Tibial nerve (tissue), 4 donors: ENCODE results near the gene NFKBIE.

Experiments
- CTCF ChIP-seq, 5 experiments: fragments of 200-600 bp in 3 of 5; fragments of 450-650 bp in 2 of 5; sonication (generic) in 3 of 5; IDR thresholded peaks; one replicate each; pipeline ENCODE4 v1.5.1; 2016 to 2019; ENCODE audit warnings: antibody characterized with exemption in 5 of 5, mild to moderate bottlenecking in 3 of 5, moderate library complexity in 2 of 5
- EP300 ChIP-seq, 2 donors: sonication (generic); formaldehyde crosslinking; IDR thresholded peaks; one replicate each; pipeline ENCODE4 v1.6.1; 2017; ENCODE audit warnings: antibody characterized with exemption in 2 of 2, mild to moderate bottlenecking in 1 of 2
- POLR2A ChIP-seq, 2 donors: fragments of 450-650 bp; IDR thresholded peaks; one replicate each; pipeline ENCODE4 v1.6.1; 2017; ENCODE audit warnings: antibody characterized with exemption in 2 of 2, mild to moderate bottlenecking in 2 of 2, moderate library complexity in 2 of 2

- TF ChIP-seq CTCF (IDR thresholded peaks at IDR 0.05) (no peak), EP300 (IDR thresholded peaks at IDR 0.05) (no peak), POLR2A (IDR thresholded peaks at IDR 0.05) (no peak)
These were observed 19.9 kb downstream of the NFKBIE start for GRCh38 chr6:44245391-44245911.
